ENCODE measurements around the gene SUPT20HL2.
"Not testable (repeated sequence)": the region's sequence is repeated elsewhere in the genome, so short reads cannot be mapped to it uniquely, and the experiment has no call there.

Gene SUPT20HL2

DNA sequence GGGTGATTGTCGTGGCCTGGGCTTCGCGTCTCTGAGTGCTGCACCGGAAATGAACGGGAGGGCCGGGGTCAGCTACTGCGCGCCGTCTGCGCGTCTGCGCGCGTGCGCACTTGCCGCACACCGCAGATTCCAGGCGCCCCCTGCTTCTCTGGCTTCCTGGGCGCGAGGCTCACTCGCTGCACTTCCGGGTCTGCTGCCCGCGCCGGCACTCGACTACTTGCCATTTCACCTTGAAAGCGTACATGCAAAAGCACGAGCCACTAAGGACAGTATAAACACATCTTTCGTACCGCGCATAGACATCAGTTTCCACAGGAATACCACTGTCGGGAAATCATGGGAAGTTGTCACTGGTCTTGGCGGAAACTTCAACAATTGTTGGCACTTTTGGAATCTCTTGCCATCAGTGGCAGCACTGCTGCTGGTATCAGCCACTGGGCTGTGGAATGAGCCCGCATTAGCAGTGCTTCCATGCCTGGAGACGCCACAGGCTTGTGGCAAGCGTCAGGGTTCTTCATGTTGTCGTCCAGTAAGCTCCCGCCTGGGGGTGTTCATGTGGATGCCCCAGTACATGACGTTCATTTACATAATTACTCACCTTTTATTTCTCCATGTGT lies at the start of gene SUPT20HL2:
Gene SUPT20HL2, minus strand, starts transcription at position 51 of the 617 bp plus-strand sequence. CDS start 754 bp downstream, outside the sequence.
- no peak within 1 kb of the TSS for H3K9ac ChIP-seq (ENCODE audit: low read depth, low read length)
- H3K4me3 ChIP-seq (ENCODE audit: low read depth, low read length) = no peak within 1 kb of the TSS
- no peaks in the 10 kb centered on the region for H3K36me3 ChIP-seq (ENCODE audit: control insufficient read depth, insufficient read depth, low read length)
- H3K4me1 ChIP-seq (ENCODE audit: control insufficient read depth, insufficient read depth, low read length) = peaks cover 18% of the 10 kb centered on the region
- no peaks in the 10 kb centered on the region for H3K9me3 ChIP-seq (ENCODE audit: control insufficient read depth, insufficient read depth, low read length)
- no peak within 1 kb of the TSS for H3K27ac ChIP-seq (ENCODE audit: low read depth, low read length)
- no peaks in the 10 kb centered on the region for H3K27me3 ChIP-seq (ENCODE audit: control insufficient read depth, insufficient read depth, low read length)

DNA sequence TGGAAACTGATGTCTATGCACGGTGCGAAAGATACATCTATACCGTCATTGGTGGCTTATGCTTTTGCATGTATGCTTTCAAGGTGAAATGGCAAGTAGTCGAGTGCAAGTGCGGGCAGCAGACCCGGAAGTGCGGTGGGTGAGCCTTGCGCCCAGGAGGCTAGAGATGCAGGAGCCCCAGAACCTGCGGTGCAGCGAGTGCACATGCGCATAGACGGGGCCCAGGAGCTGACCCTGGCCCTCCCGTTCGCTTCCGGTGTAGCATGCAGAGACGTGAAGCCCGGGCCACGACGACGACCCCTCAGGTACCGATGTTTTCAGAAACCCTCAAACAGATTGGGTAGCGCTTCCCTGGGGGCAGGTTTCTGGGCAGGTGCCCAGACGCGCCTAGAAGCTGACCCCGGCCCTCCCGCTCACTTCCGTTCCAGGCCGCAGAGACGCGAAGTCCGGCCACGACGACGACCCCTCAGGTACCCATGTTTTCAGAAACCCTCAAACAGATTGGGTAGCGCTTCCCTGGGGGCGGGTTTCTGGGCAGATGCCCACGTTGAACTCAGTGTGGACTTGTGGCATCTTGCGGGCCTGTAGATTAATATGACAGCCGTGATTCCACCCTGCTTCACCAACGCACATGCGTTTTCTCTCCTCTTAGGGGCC lies 48.3 kb upstream of the SUPT20HL2 start:
- H3K36me3 ChIP-seq (ENCODE audit: control insufficient read depth, insufficient read depth, low read length); H3K4me1 ChIP-seq (ENCODE audit: control insufficient read depth, insufficient read depth, low read length); H3K27me3 ChIP-seq (ENCODE audit: control insufficient read depth, insufficient read depth, low read length); H3K9me3 ChIP-seq (ENCODE audit: control insufficient read depth, insufficient read depth, low read length); H3K4me3 ChIP-seq (ENCODE audit: low read depth, low read length); H3K27ac ChIP-seq (ENCODE audit: low read depth, low read length); H3K9ac ChIP-seq (ENCODE audit: low read depth, low read length): not testable (repeated sequence)

DNA sequence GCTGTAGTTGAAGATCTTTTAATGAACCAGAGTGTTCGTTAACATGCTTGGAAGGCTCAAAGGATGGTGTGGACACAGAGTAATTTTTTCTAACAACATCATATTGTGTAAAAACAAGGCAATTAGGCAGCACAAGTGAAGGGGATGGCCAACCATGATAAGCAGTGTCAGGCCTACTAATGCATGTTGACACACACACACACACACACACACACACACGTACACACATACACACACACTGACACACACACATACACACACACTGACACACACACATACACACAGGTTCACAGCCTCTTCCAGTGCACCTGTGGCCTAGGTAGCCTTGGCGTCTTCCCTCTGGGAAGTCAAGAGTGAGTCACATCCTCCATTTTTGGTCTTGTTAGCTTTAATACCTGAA lies 46.4 kb upstream of the SUPT20HL2 start, which contains the start of gene SUPT20HL1:
Gene SUPT20HL1, plus strand, starts transcription at position 368 of the 400 bp plus-strand sequence. CDS start 2,122 bp downstream, outside the sequence.
- Histone ChIP-seq H3K36me3 (ENCODE audit: control insufficient read depth, insufficient read depth, low read length) (no peaks in the 10 kb centered on the region), H3K9ac (ENCODE audit: low read depth, low read length) (no peak within 1 kb of the TSS), H3K4me1 (ENCODE audit: control insufficient read depth, insufficient read depth, low read length) (no peaks in the 10 kb centered on the region), H3K27ac (ENCODE audit: low read depth, low read length) (no peak within 1 kb of the TSS), H3K27me3 (ENCODE audit: control insufficient read depth, insufficient read depth, low read length) (0 out of 2 replicates have a peak, but pooled peaks cover 4% of the 10 kb centered on the region), H3K4me3 (ENCODE audit: low read depth, low read length) (no peak within 1 kb of the TSS), H3K9me3 (ENCODE audit: control insufficient read depth, insufficient read depth, low read length) (no peaks in the 10 kb centered on the region)

DNA sequence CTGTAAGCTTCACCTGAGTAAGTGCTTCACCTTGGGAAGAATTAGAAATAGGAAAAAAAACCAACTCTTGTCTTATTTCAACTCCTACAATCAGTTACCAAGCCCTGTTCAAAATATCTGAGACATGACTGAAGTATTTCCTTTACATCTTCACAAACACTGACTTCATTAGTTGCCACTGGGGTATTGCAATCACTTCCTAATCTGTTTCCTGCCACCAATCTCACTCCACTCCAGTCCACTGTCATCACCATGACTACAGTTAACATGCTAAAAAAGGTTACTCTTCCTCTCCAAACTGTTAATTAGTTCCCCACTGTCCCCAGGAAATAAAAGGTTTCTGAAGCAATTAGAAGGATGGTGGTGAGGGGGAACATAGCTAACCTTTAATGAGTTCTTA lies 43.2 kb upstream of the SUPT20HL2 start:
- no peak overlapping the region for H3K27ac ChIP-seq (ENCODE audit: low read depth, low read length)
- H3K4me3 ChIP-seq (ENCODE audit: low read depth, low read length) = no peak overlapping the region
- peaks cover 4% of the 10 kb centered on the region; the same call in 1 of the 2 replicates for H3K27me3 ChIP-seq (ENCODE audit: control insufficient read depth, insufficient read depth, low read length)
- H3K36me3 ChIP-seq (ENCODE audit: control insufficient read depth, insufficient read depth, low read length) = no peaks in the 10 kb centered on the region
- H3K9ac ChIP-seq (ENCODE audit: low read depth, low read length) = no peak overlapping the region
- H3K9me3 ChIP-seq (ENCODE audit: control insufficient read depth, insufficient read depth, low read length) = no peaks in the 10 kb centered on the region
- no peaks in the 10 kb centered on the region for H3K4me1 ChIP-seq (ENCODE audit: control insufficient read depth, insufficient read depth, low read length)

DNA sequence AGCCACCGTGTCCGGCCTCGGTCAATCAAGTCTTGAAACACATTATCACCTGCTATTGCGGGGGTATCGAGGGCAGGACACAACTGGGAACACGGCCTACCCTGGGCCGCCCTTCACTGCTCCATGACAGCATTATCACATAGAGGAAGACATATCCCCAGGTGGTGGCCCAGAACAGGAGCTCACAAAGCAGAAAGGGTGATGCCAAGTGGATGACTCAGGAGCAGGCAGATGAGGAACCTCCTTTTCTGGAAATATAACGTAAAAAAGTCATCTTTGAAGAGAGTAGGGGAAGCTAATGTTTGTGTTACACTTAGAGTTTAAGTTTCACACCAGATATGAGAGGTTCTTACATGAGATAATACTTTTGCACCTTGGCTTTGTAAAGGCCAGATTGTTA lies 41.2 kb upstream of the SUPT20HL2 start:
- no peak overlapping the region for H3K27ac ChIP-seq (ENCODE audit: low read depth, low read length)
- H3K9ac ChIP-seq (ENCODE audit: low read depth, low read length) = no peak overlapping the region
- no peaks in the 10 kb centered on the region for H3K4me1 ChIP-seq (ENCODE audit: control insufficient read depth, insufficient read depth, low read length)
- H3K27me3 ChIP-seq (ENCODE audit: control insufficient read depth, insufficient read depth, low read length) = peaks cover 4% of the 10 kb centered on the region; the same call in 1 of the 2 replicates
- no peaks in the 10 kb centered on the region for H3K9me3 ChIP-seq (ENCODE audit: control insufficient read depth, insufficient read depth, low read length)
- H3K36me3 ChIP-seq (ENCODE audit: control insufficient read depth, insufficient read depth, low read length) = no peaks in the 10 kb centered on the region
- H3K4me3 ChIP-seq (ENCODE audit: low read depth, low read length) = no peak overlapping the region

DNA sequence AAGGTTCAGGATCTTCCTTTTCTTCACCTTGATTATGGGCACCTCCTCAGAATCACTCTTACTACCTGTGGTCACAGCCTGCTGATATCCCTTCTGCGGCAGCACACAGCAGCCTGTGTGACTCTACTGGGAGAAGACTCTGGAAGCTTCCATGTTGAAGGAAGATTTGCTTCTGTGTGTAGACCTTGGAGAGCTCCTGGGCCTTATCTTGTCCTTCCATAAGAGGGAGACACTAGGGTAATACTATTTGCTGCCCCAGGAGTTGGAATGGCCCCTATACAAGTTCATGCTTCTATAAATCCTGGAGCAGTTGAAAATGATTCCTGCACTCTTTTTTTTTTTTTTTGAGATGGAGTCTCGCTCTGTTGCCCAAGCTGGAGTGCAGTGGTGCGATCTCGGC lies 36.3 kb upstream of the SUPT20HL2 start:
- Histone ChIP-seq H3K9ac (ENCODE audit: low read depth, low read length) (no peak overlapping the region), H3K4me1 (ENCODE audit: control insufficient read depth, insufficient read depth, low read length) (no peaks in the 10 kb centered on the region), H3K36me3 (ENCODE audit: control insufficient read depth, insufficient read depth, low read length) (no peaks in the 10 kb centered on the region), H3K4me3 (ENCODE audit: low read depth, low read length) (no peak overlapping the region), H3K27me3 (ENCODE audit: control insufficient read depth, insufficient read depth, low read length) (no peaks in the 10 kb centered on the region; the same call in 1 of the 2 replicates), H3K27ac (ENCODE audit: low read depth, low read length) (no peak overlapping the region), H3K9me3 (ENCODE audit: control insufficient read depth, insufficient read depth, low read length) (no peaks in the 10 kb centered on the region)

DNA sequence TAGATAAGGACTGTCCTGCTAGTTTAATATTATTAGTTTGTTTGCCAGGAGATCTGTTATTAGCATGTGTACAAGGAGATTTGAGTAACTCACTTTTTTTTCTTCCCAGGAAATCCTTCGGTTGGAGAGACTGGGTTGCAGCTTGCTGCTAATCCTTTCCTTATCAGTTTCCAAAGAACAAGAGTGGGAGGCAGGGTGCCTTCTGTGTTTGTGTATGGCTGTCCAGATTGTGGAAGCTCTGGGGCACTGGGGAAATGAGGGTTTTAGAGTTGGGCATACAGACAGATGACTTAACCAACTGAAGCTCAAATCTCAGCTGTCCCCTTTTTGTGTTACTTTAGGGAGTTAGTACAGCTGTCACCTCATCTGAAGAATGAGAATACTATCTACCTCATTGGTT lies 34.0 kb upstream of the SUPT20HL2 start:
- no peaks in the 10 kb centered on the region for H3K4me1 ChIP-seq (ENCODE audit: control insufficient read depth, insufficient read depth, low read length)
- no peak overlapping the region for H3K27ac ChIP-seq (ENCODE audit: low read depth, low read length)
- H3K9me3 ChIP-seq (ENCODE audit: control insufficient read depth, insufficient read depth, low read length) = no peaks in the 10 kb centered on the region
- H3K36me3 ChIP-seq (ENCODE audit: control insufficient read depth, insufficient read depth, low read length) = no peaks in the 10 kb centered on the region
- H3K27me3 ChIP-seq (ENCODE audit: control insufficient read depth, insufficient read depth, low read length) = no peaks in the 10 kb centered on the region; the same call in 1 of the 2 replicates
- no peak overlapping the region for H3K4me3 ChIP-seq (ENCODE audit: low read depth, low read length)
- no peak overlapping the region for H3K9ac ChIP-seq (ENCODE audit: low read depth, low read length)

DNA sequence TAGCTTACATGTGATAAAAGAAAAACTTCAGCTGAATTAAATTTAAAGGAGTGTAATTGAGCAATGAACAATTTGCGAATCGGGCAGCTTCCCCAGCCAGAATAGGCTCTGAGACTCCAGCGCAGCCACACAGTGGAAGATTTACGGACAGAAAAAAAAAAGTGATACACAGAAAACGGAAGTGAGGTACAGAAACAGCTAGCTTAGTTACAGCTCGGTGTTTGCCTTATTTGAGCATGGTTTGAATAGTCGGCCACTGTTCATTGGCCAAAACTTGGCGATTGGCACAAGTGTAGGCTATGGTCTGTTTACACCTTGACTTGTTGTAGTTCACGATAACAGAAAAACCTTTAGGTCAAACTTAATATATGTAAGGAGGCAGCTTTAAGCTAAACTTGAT lies 29.9 kb upstream of the SUPT20HL2 start:
- Histone ChIP-seq H3K27ac (ENCODE audit: low read depth, low read length) (no peak overlapping the region), H3K36me3 (ENCODE audit: control insufficient read depth, insufficient read depth, low read length) (no peaks in the 10 kb centered on the region), H3K4me1 (ENCODE audit: control insufficient read depth, insufficient read depth, low read length) (no peaks in the 10 kb centered on the region), H3K27me3 (ENCODE audit: control insufficient read depth, insufficient read depth, low read length) (no peaks in the 10 kb centered on the region; the same call in 1 of the 2 replicates), H3K4me3 (ENCODE audit: low read depth, low read length) (no peak overlapping the region), H3K9me3 (ENCODE audit: control insufficient read depth, insufficient read depth, low read length) (no peaks in the 10 kb centered on the region), H3K9ac (ENCODE audit: low read depth, low read length) (no peak overlapping the region)

DNA sequence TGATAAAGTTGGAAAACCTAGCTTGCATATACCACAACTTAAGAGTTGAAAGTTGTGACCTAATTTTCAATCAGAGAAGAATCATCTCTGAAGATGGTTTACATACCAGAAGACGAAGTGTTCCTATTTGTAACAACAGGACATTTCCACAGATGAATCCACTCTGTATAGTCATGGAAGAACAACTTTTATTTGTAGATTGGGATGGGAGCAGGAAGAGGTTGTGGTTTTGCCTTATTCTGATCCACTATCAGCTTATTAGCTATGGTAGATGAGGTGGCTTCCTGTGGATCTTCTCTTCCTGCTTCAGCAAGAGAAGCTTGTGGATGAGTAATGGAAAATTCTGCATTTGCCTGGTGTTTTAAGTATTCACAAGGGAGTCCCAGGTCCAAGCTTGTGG lies 27.9 kb upstream of the SUPT20HL2 start:
- H3K4me3 ChIP-seq (ENCODE audit: low read depth, low read length) = no peak overlapping the region
- H3K9me3 ChIP-seq (ENCODE audit: control insufficient read depth, insufficient read depth, low read length) = no peaks in the 10 kb centered on the region
- H3K9ac ChIP-seq (ENCODE audit: low read depth, low read length) = no peak overlapping the region
- H3K27ac ChIP-seq (ENCODE audit: low read depth, low read length) = no peak overlapping the region
- H3K36me3 ChIP-seq (ENCODE audit: control insufficient read depth, insufficient read depth, low read length) = no peaks in the 10 kb centered on the region
- no peaks in the 10 kb centered on the region; the same call in 1 of the 2 replicates for H3K27me3 ChIP-seq (ENCODE audit: control insufficient read depth, insufficient read depth, low read length)
- H3K4me1 ChIP-seq (ENCODE audit: control insufficient read depth, insufficient read depth, low read length) = no peaks in the 10 kb centered on the region

DNA sequence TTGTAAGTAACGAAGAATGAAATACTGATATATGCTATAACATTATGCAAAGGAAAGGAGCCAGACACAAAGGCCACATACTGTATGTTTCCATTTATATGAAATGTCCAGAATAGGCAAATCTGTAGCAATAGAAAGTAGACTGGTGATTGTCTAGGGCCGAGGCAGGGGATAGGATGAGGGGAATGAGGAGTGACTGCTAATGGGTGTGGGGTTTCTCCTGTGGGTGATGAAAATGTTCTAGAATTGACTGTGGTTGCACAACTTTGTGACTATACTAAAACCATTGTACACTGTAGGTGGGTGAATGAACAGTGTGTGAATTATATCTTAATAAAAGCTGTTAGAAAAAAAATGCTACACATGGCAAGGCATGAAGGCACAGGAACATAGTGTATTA lies 26.6 kb upstream of the SUPT20HL2 start:
- Histone ChIP-seq H3K27me3 (ENCODE audit: control insufficient read depth, insufficient read depth, low read length) (no peaks in the 10 kb centered on the region; the same call in 1 of the 2 replicates), H3K9me3 (ENCODE audit: control insufficient read depth, insufficient read depth, low read length) (no peaks in the 10 kb centered on the region), H3K27ac (ENCODE audit: low read depth, low read length) (no peak overlapping the region), H3K4me3 (ENCODE audit: low read depth, low read length) (no peak overlapping the region), H3K9ac (ENCODE audit: low read depth, low read length) (no peak overlapping the region), H3K36me3 (ENCODE audit: control insufficient read depth, insufficient read depth, low read length) (no peaks in the 10 kb centered on the region), H3K4me1 (ENCODE audit: control insufficient read depth, insufficient read depth, low read length) (no peaks in the 10 kb centered on the region)

DNA sequence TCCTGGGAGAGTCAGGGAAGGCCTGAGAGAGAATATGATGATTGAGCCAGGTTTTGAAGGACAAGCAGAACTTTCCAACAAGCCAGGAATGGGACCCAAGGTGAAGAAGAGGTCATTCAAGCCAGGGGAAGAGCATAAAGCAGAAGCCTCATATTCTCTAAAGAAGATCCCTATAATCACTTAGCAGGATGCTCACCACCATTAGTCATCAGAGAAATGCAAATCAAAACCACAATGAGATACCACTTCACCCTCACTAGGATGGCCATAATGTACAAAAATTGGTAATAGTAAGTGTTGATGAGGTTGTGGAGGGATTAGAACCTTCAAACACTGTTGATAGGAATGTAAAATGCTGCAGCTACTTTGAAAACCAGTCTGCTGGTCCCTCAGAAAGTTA lies 26.0 kb upstream of the SUPT20HL2 start:
- Histone ChIP-seq H3K27ac (ENCODE audit: low read depth, low read length) (no peak overlapping the region), H3K9me3 (ENCODE audit: control insufficient read depth, insufficient read depth, low read length) (no peaks in the 10 kb centered on the region), H3K27me3 (ENCODE audit: control insufficient read depth, insufficient read depth, low read length) (no peaks in the 10 kb centered on the region; the same call in 1 of the 2 replicates), H3K4me3 (ENCODE audit: low read depth, low read length) (no peak overlapping the region), H3K4me1 (ENCODE audit: control insufficient read depth, insufficient read depth, low read length) (no peaks in the 10 kb centered on the region), H3K36me3 (ENCODE audit: control insufficient read depth, insufficient read depth, low read length) (no peaks in the 10 kb centered on the region), H3K9ac (ENCODE audit: low read depth, low read length) (no peak overlapping the region)

All from HUES48 (cell line).